ENCODE data around the gene CCSER1. TPM values are rescaled to one million over a fixed set of nuclear protein-coding genes. Genes with fewer than 3 reads are reported as not detected.

The CCSER1 gene
- total RNA-seq, 1 experiment from 2014 or later: 5.9 TPM

DNA sequence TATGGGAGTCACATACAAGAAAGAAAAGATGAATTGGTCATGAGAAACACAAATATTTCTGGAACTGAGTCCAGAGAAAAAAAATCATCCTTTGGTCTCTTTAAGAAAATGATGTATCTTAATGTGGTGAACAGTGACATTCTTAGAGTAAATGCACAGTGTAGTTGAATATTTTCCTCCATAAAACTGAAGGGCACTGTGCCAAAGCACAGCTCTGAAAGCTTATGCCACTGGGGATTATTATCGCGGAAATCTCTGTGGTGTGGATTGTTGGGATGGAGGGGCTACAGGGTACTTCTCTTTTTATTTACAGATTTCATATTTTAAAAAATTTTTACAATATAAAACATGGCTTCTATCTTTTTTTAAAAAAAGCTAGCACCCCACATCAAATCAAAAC is 908.1 kb downstream of the CCSER1 start:
- POLR2A ChIA-PET (ENCODE audit: unreplicated experiment): no interaction called here
- intact Hi-C loops (cut with micrococcal nuclease; ENCODE audit: unreplicated experiment): no loop called here
- Histone ChIP-seq H3K27me3 (ENCODE audit: insufficient read depth, low read depth) (no peaks in the 10 kb centered on the region), H4K20me1 (ENCODE audit: insufficient read depth) (no peaks in the 10 kb centered on the region), H3F3A (ENCODE audit: insufficient read depth, low read depth) (no peaks in the 10 kb centered on the region), H3K27ac (no peak overlapping the region), H3K4me3 (no peak overlapping the region), H2AFZ (no peak overlapping the region), H3K36me3 (ENCODE audit: low read depth) (no peaks in the 10 kb centered on the region), H3K9me3 (ENCODE audit: insufficient read depth, low read depth) (no peaks in the 10 kb centered on the region), H3K79me2 (ENCODE audit: low read depth) (no peaks in the 10 kb centered on the region), H3K9me2 (ENCODE audit: insufficient read depth) (no peaks in the 10 kb centered on the region), H3K4me2 (no peak overlapping the region), H3K4me1 (replicated peaks; ENCODE audit: insufficient read depth) (no peaks in the 10 kb centered on the region)
- TF ChIP-seq, protein P1, sequence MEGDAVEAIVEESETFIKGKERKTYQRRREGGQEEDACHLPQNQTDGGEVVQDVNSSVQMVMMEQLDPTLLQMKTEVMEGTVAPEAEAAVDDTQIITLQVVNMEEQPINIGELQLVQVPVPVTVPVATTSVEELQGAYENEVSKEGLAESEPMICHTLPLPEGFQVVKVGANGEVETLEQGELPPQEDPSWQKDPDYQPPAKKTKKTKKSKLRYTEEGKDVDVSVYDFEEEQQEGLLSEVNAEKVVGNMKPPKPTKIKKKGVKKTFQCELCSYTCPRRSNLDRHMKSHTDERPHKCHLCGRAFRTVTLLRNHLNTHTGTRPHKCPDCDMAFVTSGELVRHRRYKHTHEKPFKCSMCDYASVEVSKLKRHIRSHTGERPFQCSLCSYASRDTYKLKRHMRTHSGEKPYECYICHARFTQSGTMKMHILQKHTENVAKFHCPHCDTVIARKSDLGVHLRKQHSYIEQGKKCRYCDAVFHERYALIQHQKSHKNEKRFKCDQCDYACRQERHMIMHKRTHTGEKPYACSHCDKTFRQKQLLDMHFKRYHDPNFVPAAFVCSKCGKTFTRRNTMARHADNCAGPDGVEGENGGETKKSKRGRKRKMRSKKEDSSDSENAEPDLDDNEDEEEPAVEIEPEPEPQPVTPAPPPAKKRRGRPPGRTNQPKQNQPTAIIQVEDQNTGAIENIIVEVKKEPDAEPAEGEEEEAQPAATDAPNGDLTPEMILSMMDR (conservative IDR thresholded peaks at IDR 0.05): no peak
- no peak for TF ChIP-seq EZH2 (IDR thresholded peaks at IDR 0.05; ENCODE audit: low read depth)
- DNase-seq: no peak
- BruUV-seq (replicated peaks): no TSS peak
- CTCF ChIA-PET: no interaction called here

DNA sequence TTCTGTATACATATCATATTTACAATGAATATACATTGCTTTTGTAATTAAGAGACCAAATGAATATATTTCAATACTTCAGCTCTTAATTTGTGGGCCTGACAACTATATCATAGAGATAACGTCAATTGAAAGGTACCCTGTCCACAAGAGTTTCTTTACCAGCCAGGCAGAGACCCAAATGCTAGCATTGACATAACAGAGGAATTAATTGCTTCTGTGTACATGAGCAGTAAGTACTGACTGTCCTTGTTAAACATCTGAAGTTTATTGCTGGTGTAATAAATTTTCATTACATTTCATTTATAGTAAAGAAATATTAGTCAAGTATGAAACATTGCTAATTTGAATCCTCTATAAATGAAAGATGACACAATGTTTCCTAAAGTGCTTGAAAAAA is 910.8 kb downstream of the CCSER1 start:
- H4K20me1 ChIP-seq (ENCODE audit: insufficient read depth): no peaks in the 10 kb centered on the region
- H3K9me3 ChIP-seq (ENCODE audit: insufficient read depth, low read depth): no peaks in the 10 kb centered on the region
- H3K27ac ChIP-seq: no peak overlapping the region
- H2AFZ ChIP-seq: no peak overlapping the region
- ChIA-PET POLR2A (ENCODE audit: unreplicated experiment) (no interaction called here), CTCF (no interaction called here)
- no peaks in the 10 kb centered on the region for H3K4me1 ChIP-seq (replicated peaks; ENCODE audit: insufficient read depth)
- no peak for DNase-seq
- TF ChIP-seq, protein P1 (conservative IDR thresholded peaks at IDR 0.05): no peak
- TF ChIP-seq EZH2 (IDR thresholded peaks at IDR 0.05; ENCODE audit: low read depth): no peak
- H3K79me2 ChIP-seq (ENCODE audit: low read depth): no peaks in the 10 kb centered on the region
- no peak overlapping the region for H3K4me2 ChIP-seq
- no TSS peak for BruUV-seq (replicated peaks)
- no peak overlapping the region for H3K4me3 ChIP-seq
- H3K27me3 ChIP-seq (ENCODE audit: insufficient read depth, low read depth): no peaks in the 10 kb centered on the region
- H3K36me3 ChIP-seq (ENCODE audit: low read depth): no peaks in the 10 kb centered on the region
- H3F3A ChIP-seq (ENCODE audit: insufficient read depth, low read depth): no peaks in the 10 kb centered on the region
- H3K9me2 ChIP-seq (ENCODE audit: insufficient read depth): no peaks in the 10 kb centered on the region
- intact Hi-C loops (cut with micrococcal nuclease; ENCODE audit: unreplicated experiment): no loop called here

DNA sequence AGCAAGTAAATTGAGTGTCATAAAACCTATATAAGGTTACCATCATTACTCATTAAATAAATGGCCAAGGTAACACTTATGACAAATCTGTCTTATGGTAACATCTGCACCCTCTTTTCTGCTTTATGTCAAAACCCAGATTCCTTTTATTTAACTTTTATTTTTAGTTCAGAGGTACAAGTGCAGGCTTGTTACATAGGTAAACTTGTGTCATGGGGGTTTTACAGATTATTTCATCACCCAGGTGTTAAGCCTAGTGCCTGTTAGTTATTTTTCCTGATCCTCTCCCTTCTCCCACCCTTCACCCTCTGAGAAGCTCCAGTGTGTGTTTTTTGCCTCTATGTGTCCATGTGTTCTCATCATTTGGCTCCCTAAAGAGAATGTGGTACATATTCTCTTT is 930.7 kb downstream of the CCSER1 start:
- H4K20me1 ChIP-seq (ENCODE audit: insufficient read depth): no peaks in the 10 kb centered on the region
- no peak overlapping the region for H2AFZ ChIP-seq
- H3K9me2 ChIP-seq (ENCODE audit: insufficient read depth): no peaks in the 10 kb centered on the region
- TF ChIP-seq, protein P1 (conservative IDR thresholded peaks at IDR 0.05): no peak
- TF ChIP-seq EZH2 (IDR thresholded peaks at IDR 0.05; ENCODE audit: low read depth): no peak
- H3K4me3 ChIP-seq: no peak overlapping the region
- H3K27ac ChIP-seq: no peak overlapping the region
- no peaks in the 10 kb centered on the region for H3F3A ChIP-seq (ENCODE audit: insufficient read depth, low read depth)
- intact Hi-C loops (cut with micrococcal nuclease; ENCODE audit: unreplicated experiment): no loop called here
- no peak overlapping the region for H3K4me2 ChIP-seq
- BruUV-seq (replicated peaks): no TSS peak
- no peak for DNase-seq
- POLR2A ChIA-PET (ENCODE audit: unreplicated experiment): no interaction called here
- H3K36me3 ChIP-seq (ENCODE audit: low read depth): no peaks in the 10 kb centered on the region
- no peaks in the 10 kb centered on the region for H3K4me1 ChIP-seq (replicated peaks; ENCODE audit: insufficient read depth)
- CTCF ChIA-PET: no interaction called here
- no peaks in the 10 kb centered on the region for H3K79me2 ChIP-seq (ENCODE audit: low read depth)
- H3K27me3 ChIP-seq (ENCODE audit: insufficient read depth, low read depth): no peaks in the 10 kb centered on the region
- no peaks in the 10 kb centered on the region for H3K9me3 ChIP-seq (ENCODE audit: insufficient read depth, low read depth)

Measured in PC-9 (cell line).